Activated CD4-positive, CD25-positive, alpha-beta regulatory T cell treated with anti-CD3 and anti-CD28 coated beads, Interleukin-2, amount 50 U/mL, for 16 hours (primary cell): ENCODE measurements around the gene NFKBIL1.
"Not testable (repeated sequence)": the region's sequence is repeated elsewhere in the genome, so short reads cannot be mapped to it uniquely, and the experiment has no call there.

Experiments
- DNase-seq: peaks from one replicate; pipeline ENCODE4 v3.0.0-alpha.2; 2020; ENCODE audit warnings: low read depth, low spot score

NFKBIL1 gene

GRCh38 chr6:31546958-31547726 is at the start of gene NFKBIL1:
Gene NFKBIL1 (plus strand): TSS chr6:31547608. CDS start chr6:31547695, 87 bp downstream.
- peak; percentile 81 for DNase-seq

- no peak for DNase-seq
These were observed 48.7 kb upstream of the NFKBIL1 start for GRCh38 chr6:31498748-31499147.

GRCh38 chr6:31499648-31500047 is 47.8 kb upstream of the NFKBIL1 start:
- not testable (repeated sequence) for DNase-seq

GRCh38 chr6:31502586-31502985 is 44.8 kb upstream of the NFKBIL1 start:
- DNase-seq = no peak

GRCh38 chr6:31509036-31509435 is 38.4 kb upstream of the NFKBIL1 start:
- not testable (repeated sequence) for DNase-seq

- DNase-seq = no peak
These were observed 37.4 kb upstream of the NFKBIL1 start for GRCh38 chr6:31510007-31510406.

GRCh38 chr6:31513456-31514165 is 33.8 kb upstream of the NFKBIL1 start:
- DNase-seq = no peak

GRCh38 chr6:31521835-31522234 is 25.6 kb upstream of the NFKBIL1 start:
- DNase-seq = no peak

- no peak for DNase-seq
These were observed 21.9 kb upstream of the NFKBIL1 start for GRCh38 chr6:31525553-31525931.

- no peak for DNase-seq
These were observed 21.3 kb upstream of the NFKBIL1 start for GRCh38 chr6:31525932-31526591.

- no peak for DNase-seq
These were observed 19.1 kb upstream of the NFKBIL1 start for GRCh38 chr6:31528307-31528777.

- no peak for DNase-seq
These were observed 18.5 kb upstream of the NFKBIL1 start, which contains the start of gene MCCD1 for GRCh38 chr6:31528821-31529328. Gene MCCD1 (plus strand): TSS chr6:31528962. CDS start chr6:31529015, 53 bp downstream.

- DNase-seq = no peak
These were observed 17.9 kb upstream of the NFKBIL1 start for GRCh38 chr6:31529329-31530150.

- no peak for DNase-seq
These were observed 16.7 kb upstream of the NFKBIL1 start for GRCh38 chr6:31530659-31531058.

GRCh38 chr6:31531162-31531561 is 16.2 kb upstream of the NFKBIL1 start:
- DNase-seq = no peak

- no peak for DNase-seq
These were observed 15.4 kb upstream of the NFKBIL1 start for GRCh38 chr6:31531771-31532643.

GRCh38 chr6:31532644-31533454 is 14.6 kb upstream of the NFKBIL1 start:
- DNase-seq = no peak

GRCh38 chr6:31533455-31533841 is 14.0 kb upstream of the NFKBIL1 start:
- DNase-seq = no peak

- no peak for DNase-seq
These were observed 13.4 kb upstream of the NFKBIL1 start for GRCh38 chr6:31534011-31534410.
